Upper lobe of right lung (tissue), 1 donor: ENCODE data around the gene PRDM16. TPM values are rescaled to one million over a fixed set of nuclear protein-coding genes. Genes with fewer than 3 reads are reported as not detected.
A peak's percentile ranks its signal among the peaks of the same experiment; 100 is the strongest.

ENCODE experiments used
- ATAC-seq: fragments of 200-7000 bp; cut with Tn5 transposase; one replicate; pipeline ENCODE4 v1.9.1; 2020; ENCODE audit warnings: mild to moderate bottlenecking, moderate library complexity
- DNase-seq: peaks from one replicate; pipeline ENCODE4 v3.0.0-alpha.2; 2020
- H3K27ac ChIP-seq: fragments of 200-600 bp; one replicate; pipeline ENCODE4 v1.8.0; 2022
- H3K27me3 ChIP-seq: fragments of 200-600 bp; one replicate; pipeline ENCODE4 v1.8.0; 2022; ENCODE audit warnings: mild to moderate bottlenecking
- H3K36me3 ChIP-seq: fragments of 200-600 bp; one replicate; pipeline ENCODE4 v1.8.0; 2022
- H3K4me1 ChIP-seq: fragments of 200-600 bp; one replicate; pipeline ENCODE4 v1.8.0; 2022
- H3K4me3 ChIP-seq: fragments of 200-600 bp; one replicate; pipeline ENCODE4 v1.8.0; 2022; ENCODE audit warnings: mild to moderate bottlenecking
- H3K9me3 ChIP-seq: fragments of 200-600 bp; one replicate; pipeline ENCODE4 v1.8.0; 2022
- CTCF ChIP-seq: fragments of 200-600 bp; IDR thresholded peaks from one replicate; pipeline ENCODE4 v1.8.0; 2022; ENCODE audit warnings: antibody characterized with exemption
- intact Hi-C: fragments of 100-400 bp; cut with DNase I; formaldehyde crosslinking; loops from one replicate; pipeline ENCODE4 v1.11.0; 2022
- total RNA-seq: library from RNA; stranded (reverse); fragmentation: NEBNext Ultra II Directional; extraction: Animal tissue kit (Norgen Biotek cat#: 25700); gene quantifications from one replicate; pipeline ENCODE4 v1.2.1, GENCODE V29; 2021
- donor health status: DM: no; HTN: yes; CAD: no; lungs with severe emphysema.

The PRDM16 gene
- total RNA-seq, 1 donor from 2014 or later = 21.0 TPM

GRCh38 chr1:3169665-3170356 is 100.8 kb downstream of the PRDM16 start:
- no peak for ATAC-seq

GRCh38 chr1:3170561-3171453 is 101.8 kb downstream of the PRDM16 start:
- intact Hi-C loops = no loop called here
- Histone ChIP-seq H3K9me3 (no peaks in the 10 kb centered on the region), H3K36me3 (no peaks in the 10 kb centered on the region), H3K4me3 (peak overlapping the region; percentile 44), H3K27me3 (no peaks in the 10 kb centered on the region), H3K27ac (peak overlapping the region; percentile 83), H3K4me1 (peaks cover 43% of the 10 kb centered on the region)
- TF ChIP-seq CTCF = no peak
- DNase-seq (peak; percentile 85), ATAC-seq (peak; percentile 77)

More at GRCh38 chr1:3169665-3170356, 100.8 kb downstream of the PRDM16 start:
- no peak overlapping the region for H3K4me3 ChIP-seq
- H3K9me3 ChIP-seq = no peaks in the 10 kb centered on the region
- H3K36me3 ChIP-seq = no peaks in the 10 kb centered on the region
- no peak for DNase-seq
- H3K27ac ChIP-seq = no peak overlapping the region
- peaks cover 35% of the 10 kb centered on the region for H3K4me1 ChIP-seq
- no peaks in the 10 kb centered on the region for H3K27me3 ChIP-seq
- no peak for TF ChIP-seq CTCF
- intact Hi-C loops = no loop called here

GRCh38 chr1:3171761-3172160 is 102.8 kb downstream of the PRDM16 start:
- peak overlapping the region; percentile 83 for H3K27ac ChIP-seq
- no peak for TF ChIP-seq CTCF
- H3K4me1 ChIP-seq = peaks cover 43% of the 10 kb centered on the region
- DNase-seq (no peak), ATAC-seq (no peak)
- no peaks in the 10 kb centered on the region for H3K36me3 ChIP-seq
- no peaks in the 10 kb centered on the region for H3K27me3 ChIP-seq
- intact Hi-C loops = no loop called here
- H3K9me3 ChIP-seq = no peaks in the 10 kb centered on the region
- no peak overlapping the region for H3K4me3 ChIP-seq

DNA sequence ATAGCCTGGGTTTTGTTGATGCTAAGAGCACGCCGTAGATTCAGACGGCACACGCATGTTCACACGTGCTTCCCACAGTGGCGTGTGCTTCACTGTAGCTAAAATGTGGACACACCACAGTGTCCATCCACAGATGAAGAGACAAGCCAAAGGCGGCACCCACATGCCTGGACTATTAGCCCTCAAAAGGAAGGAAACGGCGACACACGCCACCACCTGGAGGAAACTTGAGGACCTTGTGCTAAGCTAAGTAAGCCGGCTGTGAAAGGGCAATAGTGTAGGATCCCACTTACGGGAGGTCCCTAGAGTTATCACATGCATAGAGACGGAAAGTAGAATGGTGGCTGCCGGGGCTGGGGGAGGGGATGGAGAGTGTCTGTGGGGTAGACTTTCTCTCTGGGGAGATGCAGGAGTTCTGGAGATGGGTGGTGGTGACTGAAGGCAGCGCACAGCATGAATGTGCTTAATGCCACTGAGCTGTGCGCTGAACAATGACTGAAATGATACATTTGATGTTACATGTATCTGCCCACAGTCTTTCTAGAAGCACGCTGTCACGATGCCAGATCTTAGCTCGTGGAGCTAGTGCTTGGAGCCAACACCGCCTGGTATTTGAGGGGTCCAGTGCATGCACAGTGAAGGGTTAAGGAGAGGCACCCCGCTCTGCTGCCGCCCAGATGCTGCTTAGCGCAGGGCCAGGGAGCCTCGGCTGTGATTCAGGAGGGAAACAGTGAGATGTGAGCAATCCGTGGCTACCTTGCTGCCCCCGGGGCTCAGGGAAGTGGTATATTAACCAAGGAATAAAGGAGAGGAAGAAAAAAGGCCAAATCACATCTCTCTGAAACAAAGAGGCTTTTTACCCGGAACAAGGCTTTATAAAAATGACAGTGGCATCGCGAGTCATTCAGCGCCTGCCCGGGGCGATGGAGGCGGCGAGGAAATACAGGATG is 103.7 kb downstream of the PRDM16 start:
- H3K27ac ChIP-seq = no peak overlapping the region
- TF ChIP-seq CTCF = no peak
- DNase-seq (no peak), ATAC-seq (no peak)
- no peaks in the 10 kb centered on the region for H3K36me3 ChIP-seq
- H3K4me3 ChIP-seq = no peak overlapping the region
- H3K9me3 ChIP-seq = no peaks in the 10 kb centered on the region
- no peaks in the 10 kb centered on the region for H3K27me3 ChIP-seq
- H3K4me1 ChIP-seq = peaks cover 43% of the 10 kb centered on the region
- intact Hi-C loops = no loop called here

DNA sequence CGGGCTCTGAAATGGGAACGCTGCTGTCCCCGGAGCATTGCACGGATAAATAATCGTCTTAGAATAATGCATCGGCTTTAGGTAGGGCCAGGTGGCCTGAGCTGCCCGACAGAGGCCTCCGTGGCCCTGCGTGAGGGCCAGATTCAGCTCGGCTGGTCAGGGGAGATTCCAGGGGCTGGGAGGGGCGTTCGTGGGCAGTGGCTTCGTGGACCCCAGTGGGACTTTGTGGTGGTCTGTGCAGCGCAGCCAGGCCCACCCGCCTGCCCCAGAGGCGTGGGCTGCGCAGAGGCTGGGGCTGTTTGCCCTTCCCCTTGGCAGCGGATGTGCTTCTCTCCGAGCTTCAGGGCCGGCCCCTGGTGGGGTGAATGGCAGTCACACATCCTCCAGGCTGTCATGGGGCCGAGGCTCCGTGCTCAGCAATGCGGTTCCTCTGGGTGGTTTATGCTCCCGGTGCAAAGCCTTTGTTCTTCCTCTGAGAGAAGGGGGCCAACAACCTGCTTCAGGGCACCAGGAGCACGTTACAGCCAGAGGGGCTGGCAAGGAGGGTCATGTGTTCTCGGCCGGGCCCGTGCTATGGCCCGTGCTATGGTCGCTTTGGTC is 104.5 kb downstream of the PRDM16 start:
- ATAC-seq (no peak), DNase-seq (no peak)
- Histone ChIP-seq H3K27ac (no peak overlapping the region), H3K36me3 (no peaks in the 10 kb centered on the region), H3K4me1 (peaks cover 43% of the 10 kb centered on the region), H3K4me3 (no peak overlapping the region), H3K27me3 (no peaks in the 10 kb centered on the region), H3K9me3 (no peaks in the 10 kb centered on the region)
- TF ChIP-seq CTCF = no peak
- intact Hi-C loops = no loop called here
